DMS79 treated with DMSO at 0.1 percent for 48 hours (cell line): ENCODE data around the gene CCL15.

Source experiments
- DNase-seq: peaks from one replicate; lab custom pipeline; 2025; lab: John Stamatoyannopoulos, UW

Gene CCL15

GRCh38 chr17:35991075-35991474 is 10.3 kb downstream of the CCL15 start:
- no peak for DNase-seq

- DNase-seq, result no peak
Observed at GRCh38 chr17:35988164-35988563, 13.2 kb downstream of the CCL15 start.

GRCh38 chr17:35986643-35987042 is 14.7 kb downstream of the CCL15 start, which contains the start of gene CCL14:
Gene CCL14 (minus strand): TSS chr17:35986729. CDS start chr17:35986649, 80 bp downstream.
- DNase-seq, result no peak

- no peak for DNase-seq
Observed at GRCh38 chr17:35984140-35984539, 17.2 kb downstream of the CCL15 start.

GRCh38 chr17:35982409-35983191 is 18.8 kb downstream of the CCL15 start:
- no peak for DNase-seq

- no peak for DNase-seq
Observed at GRCh38 chr17:35981908-35982330, 19.4 kb downstream of the CCL15 start.

GRCh38 chr17:35981246-35981645 is 20.1 kb downstream of the CCL15 start, which contains the start of gene CCL16:
Gene CCL16 (minus strand): TSS chr17:35981497. CDS start chr17:35981420, 77 bp downstream.
- no peak for DNase-seq

GRCh38 chr17:35978346-35978745 is 23.0 kb downstream of the CCL15 start:
- peak; percentile 29 for DNase-seq

GRCh38 chr17:35977509-35977908 is 23.8 kb downstream of the CCL15 start:
- DNase-seq, result no peak

- no peak for DNase-seq
Observed at GRCh38 chr17:35973333-35974260, 27.8 kb downstream of the CCL15 start.

GRCh38 chr17:35972945-35973332 is 28.4 kb downstream of the CCL15 start:
- no peak for DNase-seq

- no peak for DNase-seq
Observed at GRCh38 chr17:35972535-35972934, 28.8 kb downstream of the CCL15 start.

GRCh38 chr17:35972066-35972465 is 29.3 kb downstream of the CCL15 start:
- no peak for DNase-seq

GRCh38 chr17:35969558-35970380 is 31.6 kb downstream of the CCL15 start:
- peak; percentile 82 for DNase-seq

- no peak for DNase-seq
Observed at GRCh38 chr17:35968520-35969054, 32.8 kb downstream of the CCL15 start.

- no peak for DNase-seq
Observed at GRCh38 chr17:35965272-35965671, 36.1 kb downstream of the CCL15 start.

GRCh38 chr17:35963663-35964062 is 37.7 kb downstream of the CCL15 start:
- DNase-seq, result no peak

- DNase-seq, result no peak
Observed at GRCh38 chr17:35953720-35954119, 47.6 kb downstream of the CCL15 start.

- DNase-seq, result no peak
Observed at GRCh38 chr17:35949401-35949800, 52.0 kb downstream of the CCL15 start.

GRCh38 chr17:35948092-35948491 is 53.3 kb downstream of the CCL15 start:
- DNase-seq, result no peak
